ENCODE results near the gene GALNT10.
A peak's percentile ranks its signal among the peaks of the same experiment; 100 is the strongest.

The GALNT10 gene

GRCh38 chr5:154386952-154387629, 196.6 kb downstream of the GALNT10 start:
- no peak for DNase-seq

- no peak for DNase-seq
These were observed 198.3 kb downstream of the GALNT10 start for GRCh38 chr5:154388842-154389241.

GRCh38 chr5:154390096-154390495, 199.6 kb downstream of the GALNT10 start:
- no peak for DNase-seq

DNA sequence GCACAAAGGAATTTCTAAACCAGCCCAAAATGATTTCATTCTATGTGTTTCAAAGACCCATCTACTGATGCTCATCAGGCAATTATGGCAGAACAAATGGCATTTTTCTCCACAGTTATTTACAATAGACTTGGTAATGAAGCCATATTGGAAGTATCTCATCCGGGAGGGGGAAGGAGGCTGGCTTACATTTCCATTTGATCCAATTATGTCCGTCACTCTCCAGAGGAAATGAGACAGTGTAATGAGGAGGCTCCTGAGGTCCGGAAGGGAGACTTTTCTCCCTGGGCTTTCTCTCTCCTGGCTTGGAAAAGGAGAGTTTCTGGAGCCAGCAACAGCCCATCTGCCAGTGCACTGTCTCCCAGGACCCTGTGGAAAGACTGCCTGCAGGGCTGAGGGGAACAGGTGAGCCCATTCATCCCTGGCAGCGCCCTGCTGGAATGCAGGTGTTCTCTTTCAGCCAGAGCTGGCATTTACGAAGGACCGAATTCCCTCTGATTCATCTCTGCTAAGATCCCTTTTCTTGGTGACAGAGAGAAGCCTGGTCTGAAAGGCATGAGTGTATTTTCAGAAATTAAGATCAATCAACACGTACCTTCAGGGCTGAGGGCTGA, 200.3 kb downstream of the GALNT10 start:
- no peak for DNase-seq

DNA sequence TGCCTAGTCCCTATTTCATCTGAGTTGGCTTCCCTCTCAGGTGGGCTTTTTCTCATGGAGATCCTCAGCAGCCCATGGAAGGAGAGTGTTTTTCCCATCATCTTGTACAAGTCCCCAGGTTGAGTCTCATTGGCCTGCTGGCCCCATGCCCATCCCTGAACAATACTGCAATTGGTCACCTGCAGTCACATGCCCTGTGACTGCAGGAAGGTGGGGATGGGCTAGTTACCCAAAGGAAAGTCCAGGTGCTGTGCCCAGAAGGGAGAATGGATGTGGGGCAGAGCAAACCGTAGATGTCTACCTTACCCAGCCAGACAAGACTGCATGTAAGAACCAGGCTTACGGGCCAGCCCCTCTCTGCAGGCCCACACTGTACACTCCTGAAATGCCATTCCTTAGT, 201.3 kb downstream of the GALNT10 start:
- no peak for DNase-seq

DNA sequence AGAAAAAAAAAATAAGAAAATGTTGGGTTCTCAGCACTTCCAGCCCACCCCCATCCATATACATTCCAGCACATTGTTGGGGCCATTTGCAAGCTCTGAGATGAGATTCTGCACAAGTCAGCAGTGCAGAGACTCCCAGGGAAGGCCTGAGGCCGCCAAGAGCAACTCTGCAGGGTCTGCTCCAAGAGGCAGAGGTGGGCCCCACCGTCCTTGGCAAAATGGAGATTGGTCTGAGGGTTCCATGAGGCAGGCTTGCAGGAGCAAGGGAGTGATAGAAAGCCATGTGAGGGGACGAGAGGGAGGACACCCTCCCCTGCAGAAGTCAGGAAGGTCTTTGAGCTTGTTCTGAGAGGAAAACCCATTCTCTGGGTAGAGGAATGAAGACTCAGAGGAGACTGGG, 203.3 kb downstream of the GALNT10 start:
- DNase-seq = no peak

GRCh38 chr5:154394307-154394706, 203.8 kb downstream of the GALNT10 start:
- DNase-seq = no peak

DNA sequence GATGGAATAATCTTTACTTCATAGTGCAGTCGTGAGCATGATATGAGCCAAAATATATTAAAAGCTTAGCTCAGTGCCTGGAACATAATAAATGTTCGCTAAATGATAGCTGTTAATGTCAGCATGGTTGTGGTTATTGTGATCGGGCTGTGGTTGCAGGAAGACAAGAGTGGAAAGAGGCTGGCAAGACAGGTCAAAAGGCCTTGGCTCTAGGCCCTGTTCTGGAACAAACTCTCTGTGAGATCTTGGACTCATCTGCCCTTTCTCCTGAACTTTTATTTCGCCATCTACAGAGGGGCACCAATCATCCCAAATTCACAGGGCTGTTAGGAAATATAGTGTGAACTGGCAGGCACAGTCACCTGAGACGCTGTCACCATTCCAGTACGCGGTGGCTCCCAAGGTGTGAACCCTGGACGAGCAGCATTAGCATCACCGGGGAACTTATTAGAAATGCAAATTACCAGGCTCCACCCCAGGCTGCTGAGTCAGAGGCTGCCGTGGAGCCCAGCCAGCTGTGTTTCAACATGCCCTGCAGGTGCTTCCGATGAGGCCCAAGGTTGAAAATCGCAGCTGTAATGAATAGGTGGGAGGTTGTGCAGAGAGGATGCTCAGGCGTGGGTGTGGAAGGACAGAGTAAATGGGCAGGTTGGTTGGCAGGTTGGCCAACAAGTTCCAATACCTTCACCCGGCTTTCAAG, 205.0 kb downstream of the GALNT10 start:
- no peak for DNase-seq

GRCh38 chr5:154396128-154396527, 205.6 kb downstream of the GALNT10 start:
- DNase-seq = no peak

DNA sequence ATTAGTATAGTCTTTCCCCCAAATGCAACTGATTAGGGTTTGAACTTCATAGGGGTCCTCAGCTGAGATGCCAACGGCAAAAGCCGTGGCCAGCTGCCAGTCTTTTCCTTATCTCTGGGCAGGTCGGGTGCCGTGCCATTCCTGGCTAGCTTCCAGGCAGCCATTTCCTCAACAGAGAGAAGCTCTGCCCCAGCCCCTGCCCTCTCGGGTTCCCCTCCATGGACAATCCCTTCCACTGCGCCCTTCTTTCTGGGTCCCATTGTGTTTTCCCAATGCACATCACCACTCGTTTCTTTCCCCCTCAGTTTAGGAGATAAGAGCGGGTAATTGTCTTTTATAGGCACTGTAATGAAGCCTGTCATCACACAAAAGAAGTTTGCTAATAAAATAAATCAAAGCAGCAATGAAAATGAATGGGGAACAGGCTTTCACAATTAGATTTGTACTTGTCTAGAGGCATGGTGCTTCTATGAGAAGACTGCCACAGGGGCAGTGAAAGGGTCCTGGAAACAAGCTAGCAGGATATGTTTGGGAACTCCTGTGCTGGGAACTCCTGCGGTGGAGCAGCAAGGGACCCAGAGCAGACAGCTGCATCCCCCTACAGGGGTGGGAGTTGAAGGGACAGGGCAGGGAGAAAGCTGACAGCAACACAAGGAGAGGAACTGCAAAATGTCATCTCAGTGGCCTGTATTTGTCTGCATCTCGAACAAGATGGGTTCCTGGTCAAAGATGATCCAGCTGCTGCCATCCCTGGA, 207.3 kb downstream of the GALNT10 start:
- no peak for DNase-seq

DNA sequence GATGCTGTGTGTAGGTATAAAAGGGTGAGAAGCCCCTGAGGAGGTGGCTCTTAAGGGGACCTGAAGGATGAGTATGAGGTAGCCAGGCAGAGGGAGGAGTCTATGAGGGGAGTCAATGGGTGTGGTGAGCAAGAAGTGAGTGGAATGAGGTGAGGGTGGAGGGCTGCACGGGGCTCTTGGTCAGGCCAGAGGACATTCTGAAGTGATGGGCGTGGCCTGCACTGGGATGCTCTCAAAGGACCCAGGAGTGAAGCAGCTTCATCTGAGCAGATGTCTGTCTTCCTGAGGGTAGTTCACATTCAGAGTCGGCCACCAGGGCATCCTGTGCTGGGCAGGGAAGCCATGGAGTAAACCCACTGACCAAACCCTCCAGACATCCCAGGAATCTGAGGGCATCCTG, 210.1 kb downstream of the GALNT10 start:
- no peak for DNase-seq

DNA sequence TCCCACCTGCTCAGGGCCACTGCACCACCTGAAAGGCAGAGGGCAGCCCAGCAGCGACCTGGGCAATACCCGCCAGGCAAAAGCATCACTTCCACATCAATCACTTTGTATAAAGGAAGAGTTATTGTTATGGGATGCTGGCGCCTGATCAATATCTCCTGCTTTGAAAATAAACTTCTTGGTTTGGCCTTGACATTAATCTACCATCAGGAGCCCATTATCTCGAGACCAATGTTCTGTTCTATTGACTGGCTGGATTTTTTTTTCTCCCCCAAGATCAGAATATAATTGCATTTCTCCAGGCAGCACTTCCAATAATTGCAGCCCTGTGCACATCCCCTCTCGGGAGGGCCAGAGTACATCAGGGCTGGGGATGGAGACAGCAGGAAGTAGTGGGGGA, 210.8 kb downstream of the GALNT10 start:
- no peak for DNase-seq

DNA sequence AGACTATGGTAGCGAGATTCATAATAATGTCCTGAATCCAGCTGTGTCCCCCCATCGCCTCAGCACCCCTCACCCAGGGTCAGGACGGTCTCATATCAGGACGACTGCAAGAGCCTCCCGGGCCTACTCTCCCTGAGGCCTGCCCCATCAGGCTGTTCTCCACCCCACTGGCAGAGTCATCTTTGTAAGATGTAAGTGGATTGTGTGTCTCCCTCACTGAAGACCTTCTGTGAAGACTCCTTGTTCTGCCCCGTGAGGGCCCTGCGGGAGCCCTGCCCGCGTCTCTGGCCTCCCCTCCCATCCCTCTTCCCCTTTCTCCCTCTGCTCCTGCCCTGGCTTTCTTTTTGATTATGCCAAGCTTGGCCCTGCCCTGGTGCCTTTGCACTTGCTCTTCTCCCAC, 211.4 kb downstream of the GALNT10 start:
- DNase-seq = no peak

DNA sequence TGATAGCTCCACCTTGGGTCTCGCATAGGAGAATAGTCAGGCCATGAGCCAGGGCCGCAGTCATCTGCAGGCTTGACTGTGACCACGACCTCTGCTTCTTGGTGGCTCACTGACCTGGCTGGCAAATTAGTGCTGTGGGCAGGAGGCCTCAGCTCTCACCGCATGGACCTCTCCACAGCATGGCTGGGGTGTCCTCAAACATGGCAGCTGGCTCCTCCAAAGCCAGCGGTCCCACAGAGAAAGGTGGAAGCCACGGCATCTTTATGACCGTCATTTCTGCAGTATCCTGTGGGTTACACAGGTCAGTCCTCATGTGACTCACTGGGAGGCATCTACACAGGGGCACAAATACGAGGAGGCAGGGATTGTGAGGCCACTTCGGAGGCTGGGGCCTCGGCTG, 212.1 kb downstream of the GALNT10 start:
- no peak for DNase-seq

DNA sequence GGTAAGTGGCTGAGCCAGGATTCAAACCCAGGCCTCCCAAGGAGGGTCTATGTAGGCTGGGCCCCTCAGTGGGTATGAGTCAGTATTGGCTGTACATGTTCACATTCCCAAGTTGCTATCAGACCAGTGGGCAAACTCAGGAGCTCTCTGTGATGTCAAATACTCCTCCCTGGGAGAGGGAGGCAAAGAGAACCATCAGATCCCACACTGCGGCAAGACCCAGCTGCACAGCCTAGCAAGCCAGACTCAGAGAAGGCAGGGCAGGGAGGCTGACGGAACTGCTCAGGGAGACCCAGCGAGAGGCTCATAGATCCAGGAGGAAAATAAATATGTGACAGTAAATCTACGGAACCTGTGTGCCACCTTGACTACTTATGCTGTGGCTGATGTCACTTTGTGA, 212.7 kb downstream of the GALNT10 start:
- DNase-seq = no peak

GRCh38 chr5:154403776-154404387, 213.3 kb downstream of the GALNT10 start:
- DNase-seq = no peak

DNA sequence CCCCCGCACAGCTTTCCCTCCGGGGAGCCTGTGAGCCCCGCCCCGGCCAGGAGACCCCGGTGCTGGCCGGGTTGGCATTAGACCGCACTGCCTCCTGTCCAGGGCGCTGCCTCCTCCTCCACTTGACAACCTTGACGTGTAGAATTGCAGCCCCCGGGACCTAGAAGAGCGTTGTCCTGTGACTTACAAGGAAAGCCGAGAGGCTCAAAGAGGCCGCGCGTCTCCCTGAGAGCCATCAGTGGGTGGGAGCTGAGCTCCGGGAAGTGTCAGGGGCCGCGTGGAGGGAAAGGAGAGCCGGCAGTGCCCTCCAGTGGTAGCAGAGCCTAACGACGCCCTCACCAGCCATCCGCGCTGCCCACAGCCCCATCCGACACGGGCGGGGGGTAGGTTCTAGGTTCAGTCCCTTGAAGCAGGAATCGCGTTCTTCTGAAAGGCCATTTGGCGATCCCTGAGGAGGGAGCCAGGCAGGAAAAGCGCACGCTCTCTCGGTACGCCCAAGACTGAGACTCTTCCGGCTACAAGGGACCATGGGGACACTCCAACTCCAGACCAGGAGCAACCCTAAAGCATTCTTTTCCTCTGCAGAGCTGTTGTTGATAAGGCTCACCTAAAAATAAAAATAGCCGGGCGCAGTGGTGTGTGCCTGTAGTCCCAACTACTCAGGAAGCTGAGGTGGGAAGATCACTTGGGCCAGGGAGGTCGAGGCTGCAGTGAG, 214.7 kb downstream of the GALNT10 start:
- DNase-seq = peak; percentile 28 to 56 (median 54)

- DNase-seq = no peak
These were observed 215.7 kb downstream of the GALNT10 start for GRCh38 chr5:154406231-154406630.

GRCh38 chr5:154406826-154407225, 216.3 kb downstream of the GALNT10 start:
- DNase-seq = no peak

DNA sequence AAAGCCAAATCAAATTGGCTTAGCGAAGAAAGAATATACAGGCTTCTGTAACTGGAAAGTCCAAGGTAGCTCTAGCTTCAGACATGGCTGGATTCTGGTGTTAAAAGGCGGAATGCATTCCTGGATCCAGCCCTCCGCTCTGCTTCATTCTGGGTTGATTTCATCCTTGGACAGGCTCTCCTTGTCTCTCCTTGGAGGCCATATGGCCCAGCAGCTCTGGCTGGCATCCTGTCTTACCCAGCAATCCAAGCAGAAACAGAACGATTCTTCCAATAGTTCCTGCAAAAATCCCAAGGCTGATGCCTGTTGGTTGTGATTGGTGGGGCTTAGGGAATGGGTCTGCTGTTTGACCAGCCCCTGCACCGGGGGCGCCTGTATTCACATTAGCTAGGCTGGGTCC, 218.3 kb downstream of the GALNT10 start:
- no peak for DNase-seq

DNA sequence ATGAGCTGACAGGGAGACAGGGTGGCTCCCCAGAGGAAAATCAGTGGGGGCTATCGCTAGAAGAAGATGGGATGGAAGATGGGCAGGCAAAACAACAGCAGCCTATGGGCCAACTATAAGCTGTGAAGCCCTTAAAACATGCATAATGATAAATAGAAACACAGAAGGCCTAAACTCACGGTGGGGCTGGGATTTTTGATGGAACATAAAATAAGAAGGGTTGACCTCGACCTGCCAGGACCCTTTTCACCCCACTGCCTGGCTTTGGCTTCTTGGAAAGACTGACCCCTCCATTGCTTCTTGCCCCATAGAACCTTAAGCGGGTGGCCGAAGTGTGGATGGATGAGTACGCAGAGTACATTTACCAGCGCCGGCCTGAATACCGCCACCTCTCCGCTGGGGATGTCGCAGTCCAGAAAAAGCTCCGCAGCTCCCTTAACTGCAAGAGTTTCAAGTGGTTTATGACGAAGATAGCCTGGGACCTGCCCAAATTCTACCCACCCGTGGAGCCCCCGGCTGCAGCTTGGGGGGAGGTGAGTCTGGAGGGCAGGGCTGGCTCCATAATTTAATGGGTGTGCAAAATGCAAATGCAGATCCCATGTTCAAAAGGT, 218.8 kb downstream of the GALNT10 start:
- DNase-seq = no peak

- no peak for DNase-seq
These were observed 219.5 kb downstream of the GALNT10 start for GRCh38 chr5:154410008-154410407.
